Small intestine (tissue), 7 donors: ENCODE data around the gene ACBD4. TPM values are rescaled to one million over a fixed set of nuclear protein-coding genes. Genes with fewer than 3 reads are reported as not detected.
A peak's percentile ranks its signal among the peaks of the same experiment; 100 is the strongest.

Experiments
- DNase-seq, 2 donors: peaks; one replicate each; pipeline versions ENCODE4 v3.0.0 to v3.0.0-alpha.2; 2013
- FAIRE-seq: peaks from 2 replicates; lab custom pipeline; 2012; peaks lifted over from hg19 to GRCh38; lab: Jason Lieb, UNC
- H3K27ac ChIP-seq, 3 donors: one replicate each; pipeline ENCODE4 v1.5.1; 2013; ENCODE audit warnings: low read length in 2 of 3, mild to moderate bottlenecking in 2 of 3, control low read depth in 1 of 3, inconsistent platforms in 1 of 3, low read depth in 1 of 3, moderate library complexity in 1 of 3
- H3K27me3 ChIP-seq, 3 donors: one replicate each; pipeline ENCODE4 v1.6.1; 2013; ENCODE audit warnings: low read length in 3 of 3, inconsistent platforms in 1 of 3; ENCODE audit not compliant: control insufficient read depth in 3 of 3, insufficient read depth in 3 of 3
- H3K36me3 ChIP-seq, 3 donors: one replicate each; pipeline ENCODE4 v1.6.1; 2013; ENCODE audit warnings: low read length in 3 of 3, inconsistent platforms in 1 of 3, low read depth in 1 of 3, mild to moderate bottlenecking in 1 of 3, moderate library complexity in 1 of 3; ENCODE audit not compliant: control insufficient read depth in 3 of 3, insufficient read depth in 2 of 3
- H3K4me1 ChIP-seq, 3 donors: one replicate each; pipeline ENCODE4 v1.6.1; 2013; ENCODE audit warnings: low read length in 2 of 3, inconsistent platforms in 1 of 3, low read depth in 1 of 3, mild to moderate bottlenecking in 1 of 3, moderate library complexity in 1 of 3; ENCODE audit not compliant: control insufficient read depth in 3 of 3, insufficient read depth in 2 of 3
- H3K4me3 ChIP-seq, 3 donors: one replicate each; pipeline ENCODE4 v1.5.1; 2013; ENCODE audit warnings: low read length in 3 of 3, control low read depth in 1 of 3, inconsistent platforms in 1 of 3, low read depth in 1 of 3, mild to moderate bottlenecking in 1 of 3, moderate library complexity in 1 of 3
- H3K9me3 ChIP-seq, 2 donors: one replicate each; pipeline ENCODE4 v1.6.1; 2013; ENCODE audit warnings: low read depth in 1 of 2, low read length in 1 of 2; ENCODE audit not compliant: control insufficient read depth in 2 of 2, insufficient read depth in 1 of 2
- WGBS, 3 donors: extraction: QIAGEN DNeasy Blood & Tissue Kit; methylation state at CpG; one replicate each; pipeline ENCODE4 v1.1.7; 2013; 5-methylcytosine and 5-hydroxymethylcytosine counted together
- polyA plus RNA-seq, 4 donors: library from polyadenylated mRNA; stranded (reverse) in 3 of 4; unstranded in 1 of 4; fragments of 200-250 nt in 3 of 4; fragments of 120-200 nt in 1 of 4; gene quantifications; one replicate each; pipeline versions ENCODE4 v1.2.1 to v1.2.3, GENCODE V29; 2013
- donor health status: healthy with polysubstance abuse.
- donor health status: control.
- donor health status: control.
- donor health status: Bipolar disorder and iron deficiency.
- donor health status: healthy.

ACBD4 gene
- polyA plus RNA-seq, 4 donors: 18.1 to 184 (median 93.2) TPM

GRCh38 chr17:45160447-45161287, 25.2 kb downstream of the ACBD4 start:
- Histone ChIP-seq H3K4me1 (peaks cover 2 to 35% (median 5%) of the 10 kb centered on the region in 3 donors), H3K27me3 (no peaks in the 10 kb centered on the region), H3K27ac (peak overlapping the region; percentile 97 to 100 (median 97)), H3K36me3 (peaks cover 0 to 21% (median 0%) of the 10 kb centered on the region in 3 donors), H3K9me3 (no peaks in the 10 kb centered on the region), H3K4me3 (peak overlapping the region; percentile 84 to 99 (median 88))
- DNase-seq (peak; percentile 58 to 90), FAIRE-seq (no peak)
- 0% methylated on average over 45 to 48 of the region's 48 CpGs for WGBS, 3 donors

- Histone ChIP-seq H3K4me3 (peak within 1 kb of the TSS; percentile 84 to 99 (median 88)), H3K4me1 (peaks cover 2 to 35% (median 5%) of the 10 kb centered on the region in 3 donors), H3K36me3 (peaks cover 0 to 21% (median 0%) of the 10 kb centered on the region in 3 donors), H3K27ac (peak within 1 kb of the TSS; percentile 97 to 100 (median 97)), H3K9me3 (no peaks in the 10 kb centered on the region), H3K27me3 (no peaks in the 10 kb centered on the region)
- 0 to 1% (median 0%) methylated on average over 49 to 53 of the region's 53 CpGs for WGBS, 3 donors
- DNase-seq (peak; percentile 100), FAIRE-seq (peak; percentile 33)
These were observed 26.0 kb downstream of the ACBD4 start, which contains the start of gene HEXIM2 for GRCh38 chr17:45161288-45162024. Gene HEXIM2, plus strand, starts transcription at chr17:45161875. Its CDS starts 919 bp downstream, at chr17:45162794.

GRCh38 chr17:45162025-45162687, 26.7 kb downstream of the ACBD4 start:
- Histone ChIP-seq H3K4me1 (peaks cover 2 to 35% (median 5%) of the 10 kb centered on the region in 3 donors), H3K36me3 (peaks cover 0 to 17% (median 0%) of the 10 kb centered on the region in 3 donors), H3K27ac (peak overlapping the region in 2 of 3 donors; percentile 12 to 70), H3K4me3 (peak overlapping the region in 2 of 3 donors; percentile 32 to 49), H3K27me3 (no peaks in the 10 kb centered on the region), H3K9me3 (no peaks in the 10 kb centered on the region)
- WGBS, 3 donors: 49 to 57% (median 53%) methylated on average over 9 of the region's 9 CpGs
- no peak for FAIRE-seq
- no peak for DNase-seq

GRCh38 chr17:45164734-45165269, 29.3 kb downstream of the ACBD4 start:
- DNase-seq: no peak
- WGBS, 3 donors: 92 to 94% (median 93%) methylated on average over 7 of the region's 7 CpGs
- H3K4me3 ChIP-seq: no peak overlapping the region
- H3K9me3 ChIP-seq: no peaks in the 10 kb centered on the region
- peaks cover 0 to 21% (median 3%) of the 10 kb centered on the region in 3 donors for H3K4me1 ChIP-seq
- no peak overlapping the region for H3K27ac ChIP-seq
- H3K36me3 ChIP-seq: peaks cover 0 to 25% (median 3%) of the 10 kb centered on the region in 3 donors
- no peak for FAIRE-seq
- H3K27me3 ChIP-seq: no peaks in the 10 kb centered on the region

GRCh38 chr17:45168991-45169752, 33.7 kb downstream of the ACBD4 start:
- Histone ChIP-seq H3K27ac (peak overlapping the region in 1 of 3 donors; percentile 95), H3K9me3 (no peaks in the 10 kb centered on the region), H3K36me3 (peaks cover 0 to 29% (median 3%) of the 10 kb centered on the region in 3 donors), H3K27me3 (no peaks in the 10 kb centered on the region), H3K4me1 (peaks cover 5 to 50% (median 9%) of the 10 kb centered on the region in 3 donors), H3K4me3 (no peak overlapping the region)
- 93 to 96% (median 95%) methylated on average over 42 to 43 of the region's 43 CpGs for WGBS, 3 donors
- FAIRE-seq (no peak), DNase-seq (no peak)

- Histone ChIP-seq H3K9me3 (no peaks in the 10 kb centered on the region), H3K4me3 (no peak overlapping the region), H3K36me3 (peaks cover 0 to 19% (median 3%) of the 10 kb centered on the region in 3 donors), H3K4me1 (peaks cover 5 to 56% (median 9%) of the 10 kb centered on the region in 3 donors), H3K27ac (peak overlapping the region; percentile 21 to 95 (median 73)), H3K27me3 (no peaks in the 10 kb centered on the region)
- FAIRE-seq (no peak), DNase-seq (no peak)
- 84 to 92% (median 85%) methylated on average over 12 of the region's 12 CpGs for WGBS, 3 donors
These were observed 34.9 kb downstream of the ACBD4 start for GRCh38 chr17:45170280-45170930.

GRCh38 chr17:45170931-45171337, 35.4 kb downstream of the ACBD4 start:
- FAIRE-seq (no peak), DNase-seq (no peak)
- Histone ChIP-seq H3K4me3 (no peak overlapping the region), H3K4me1 (peaks cover 5 to 61% (median 9%) of the 10 kb centered on the region in 3 donors), H3K9me3 (no peaks in the 10 kb centered on the region), H3K36me3 (peaks cover 0 to 19% (median 3%) of the 10 kb centered on the region in 3 donors), H3K27ac (peak overlapping the region; percentile 69 to 95 (median 73)), H3K27me3 (no peaks in the 10 kb centered on the region)
- WGBS, 3 donors: 26 to 43% (median 32%) methylated on average over 5 of the region's 5 CpGs
